H9 (cell line): Measurements from ENCODE around the gene TIAM2. TPM values are rescaled to one million over a fixed set of nuclear protein-coding genes. Genes with fewer than 3 reads are reported as not detected.

Source experiments
- DNase-seq: peaks from one replicate; pipeline ENCODE4 v3.0.0-alpha.2; 2017
- H2AFZ ChIP-seq: one replicate; pipeline ENCODE4 v1.6.1; 2013; ENCODE audit warnings: mild to moderate bottlenecking, low read length, control low read depth, moderate library complexity
- H2AK5ac ChIP-seq: 2 replicates; pipeline ENCODE4 v1.6.1; 2013; ENCODE audit warnings: low read length, control low read depth, mixed read lengths; ENCODE audit not compliant: insufficient read length
- H2BK120ac ChIP-seq: one replicate; pipeline ENCODE4 v1.6.1; 2013; ENCODE audit warnings: low read depth, mild to moderate bottlenecking, low read length, control low read depth, inconsistent platforms; ENCODE audit not compliant: poor library complexity, severe bottlenecking
- H2BK12ac ChIP-seq: 2 replicates; pipeline ENCODE4 v1.6.1; 2013; ENCODE audit warnings: low read length, control low read depth, mixed read lengths, low read depth; ENCODE audit not compliant: insufficient read length
- H2BK15ac ChIP-seq: 2 replicates; pipeline ENCODE4 v1.6.1; 2013; ENCODE audit warnings: low read depth, low read length, control low read depth
- H2BK20ac ChIP-seq: one replicate; pipeline ENCODE4 v1.6.1; 2013; ENCODE audit warnings: low read depth, mild to moderate bottlenecking, low read length, control low read depth, inconsistent platforms; ENCODE audit not compliant: poor library complexity, severe bottlenecking
- H2BK5ac ChIP-seq: 2 replicates; pipeline ENCODE4 v1.6.1; 2013; ENCODE audit warnings: low read length, control low read depth, mixed read lengths; ENCODE audit not compliant: insufficient read length
- H3K14ac ChIP-seq: 2 replicates; pipeline ENCODE4 v1.6.1; 2013; ENCODE audit warnings: low read length, control low read depth; ENCODE audit not compliant: insufficient read depth
- H3K18ac ChIP-seq: 2 replicates; pipeline ENCODE4 v1.6.1; 2013; ENCODE audit warnings: low read depth, mild to moderate bottlenecking, mixed read lengths, low read length, control low read depth; ENCODE audit not compliant: insufficient read length
- H3K23ac ChIP-seq: 2 replicates; pipeline ENCODE4 v1.6.1; 2013; ENCODE audit warnings: low read length, control low read depth, mixed read lengths, low read depth; ENCODE audit not compliant: insufficient read length
- H3K23me2 ChIP-seq: 2 replicates; pipeline ENCODE4 v1.6.1; 2013; ENCODE audit warnings: low read depth, mild to moderate bottlenecking, mixed read lengths, low read length, control low read depth; ENCODE audit not compliant: insufficient read length, poor library complexity, severe bottlenecking
- H3K27ac ChIP-seq: 2 replicates; pipeline ENCODE4 v1.5.1; 2013; ENCODE audit warnings: low read length, control low read depth, mixed read lengths, low read depth; ENCODE audit not compliant: insufficient read length
- H3K27me3 ChIP-seq: 2 replicates; pipeline ENCODE4 v1.6.1; 2013; ENCODE audit warnings: low read length, control low read depth, inconsistent platforms; ENCODE audit not compliant: insufficient read depth
- H3K4ac ChIP-seq: 2 replicates; pipeline ENCODE4 v1.6.1; 2013; ENCODE audit warnings: low read depth, mild to moderate bottlenecking, control low read depth, inconsistent platforms, low read length, moderate library complexity
- H3K4me1 ChIP-seq: 2 replicates; pipeline ENCODE4 v1.6.1; 2013; ENCODE audit warnings: low read length, control low read depth, inconsistent platforms; ENCODE audit not compliant: insufficient read depth
- H3K4me2 ChIP-seq: 2 replicates; pipeline ENCODE4 v1.6.1; 2013; ENCODE audit warnings: low read length, control low read depth, mixed read lengths; ENCODE audit not compliant: insufficient read length, insufficient read depth
- H3K56ac ChIP-seq: 2 replicates; pipeline ENCODE4 v1.6.1; 2013; ENCODE audit warnings: low read depth, mild to moderate bottlenecking, mixed read lengths, low read length, control low read depth; ENCODE audit not compliant: insufficient read length
- H3K79me1 ChIP-seq: 2 replicates; pipeline ENCODE4 v1.6.1; 2013; ENCODE audit warnings: low read depth, mild to moderate bottlenecking, moderate library complexity, low read length, control low read depth, inconsistent platforms; ENCODE audit not compliant: insufficient read depth, poor library complexity, severe bottlenecking
- H3K79me2 ChIP-seq: 2 replicates; pipeline ENCODE4 v1.6.1; 2013; ENCODE audit warnings: low read length, control low read depth, inconsistent platforms; ENCODE audit not compliant: insufficient read depth
- H3K9ac ChIP-seq: 2 replicates; pipeline ENCODE4 v1.6.1; 2013; ENCODE audit warnings: low read length, control low read depth, mixed read lengths; ENCODE audit not compliant: insufficient read length; ENCODE audit errors: extremely low read depth
- H3K9me3 ChIP-seq: one replicate; pipeline ENCODE4 v1.6.1; 2013; ENCODE audit warnings: low read depth, low read length, inconsistent platforms; ENCODE audit not compliant: control insufficient read depth
- H3T11ph ChIP-seq: one replicate; pipeline ENCODE4 v1.6.1; 2013; ENCODE audit warnings: mild to moderate bottlenecking, low read length, control low read depth, inconsistent platforms
- H4K20me1 ChIP-seq: one replicate; pipeline ENCODE4 v1.6.1; 2013; ENCODE audit not compliant: control insufficient read depth, insufficient read length, insufficient read depth
- H4K5ac ChIP-seq: 2 replicates; pipeline ENCODE4 v1.6.1; 2013; ENCODE audit warnings: low read depth, mild to moderate bottlenecking, mixed read lengths, low read length, control low read depth; ENCODE audit not compliant: insufficient read length
- H4K8ac ChIP-seq: replicated peaks from 2 replicates; pipeline ENCODE4 v1.6.1; 2013; ENCODE audit warnings: low read length, control low read depth, mixed read lengths, low read depth; ENCODE audit not compliant: insufficient read length
- H4K91ac ChIP-seq: 2 replicates; pipeline ENCODE4 v1.6.1; 2013; ENCODE audit warnings: low read depth, mild to moderate bottlenecking, moderate library complexity, mixed read lengths, low read length, control low read depth; ENCODE audit not compliant: insufficient read length
- H3K27ac Mint-ChIP-seq, 3 experiments: 2 replicates in 2 of 3; 3 replicates in 1 of 3; pipeline ENCODE4 v1.8.0; 2020 to 2021; ENCODE audit warnings: mixed read lengths in 3 of 3, mild to moderate bottlenecking in 1 of 3, moderate library complexity in 1 of 3
- H3K27me3 Mint-ChIP-seq: 2 replicates; pipeline ENCODE4 v1.8.0; 2021; ENCODE audit warnings: low read depth, mild to moderate bottlenecking, moderate library complexity, mixed read lengths
- H3K36me3 Mint-ChIP-seq, 3 experiments: 2 replicates in 2 of 3; 3 replicates in 1 of 3; pipeline ENCODE4 v1.8.0; 2020 to 2021; ENCODE audit warnings: low read depth in 3 of 3, mixed read lengths in 3 of 3; ENCODE audit not compliant: insufficient read depth in 1 of 3
- H3K4me1 Mint-ChIP-seq, 2 experiments: 2 replicates each; pipeline ENCODE4 v1.8.0; 2020; ENCODE audit warnings: mixed read lengths in 2 of 2
- H3K4me3 Mint-ChIP-seq, 2 experiments: 2 replicates in 1 of 2; 3 replicates in 1 of 2; pipeline ENCODE4 v1.8.0; 2020 to 2021; ENCODE audit warnings: mild to moderate bottlenecking in 2 of 2, mixed read lengths in 2 of 2, moderate library complexity in 1 of 2
- H3K9me3 Mint-ChIP-seq, 2 experiments: 2 replicates in 1 of 2; 3 replicates in 1 of 2; pipeline ENCODE4 v1.8.0; 2020; ENCODE audit warnings: mild to moderate bottlenecking in 2 of 2, mixed read lengths in 2 of 2, moderate library complexity in 1 of 2
- WGBS: extraction: QIAGEN DNeasy Blood & Tissue Kit; methylation state at CpG from one replicate; pipeline ENCODE4 v1.1.7; 2013; ENCODE audit warnings: missing lambda C conversion rate, low lambda C conversion rate, mixed read lengths; ENCODE audit not compliant: insufficient read length; ENCODE audit errors: extremely low coverage; 5-methylcytosine and 5-hydroxymethylcytosine counted together
- total RNA-seq: library from RNA; stranded (reverse); gene quantifications from 2 replicates; pipeline ENCODE4 v1.2.1, GENCODE V29; 2021
- TF ChIP-seq, protein P1 (sequence below): fragments of 200-600 bp; sonication (generic); conservative IDR thresholded peaks from 3 replicates; pipeline ENCODE4 v1.8.0; 2021; ENCODE audit warnings: antibody characterized with exemption, mild to moderate bottlenecking

The TIAM2 gene
- total RNA-seq, 1 experiment from 2014 or later, result 6.3 TPM

DNA sequence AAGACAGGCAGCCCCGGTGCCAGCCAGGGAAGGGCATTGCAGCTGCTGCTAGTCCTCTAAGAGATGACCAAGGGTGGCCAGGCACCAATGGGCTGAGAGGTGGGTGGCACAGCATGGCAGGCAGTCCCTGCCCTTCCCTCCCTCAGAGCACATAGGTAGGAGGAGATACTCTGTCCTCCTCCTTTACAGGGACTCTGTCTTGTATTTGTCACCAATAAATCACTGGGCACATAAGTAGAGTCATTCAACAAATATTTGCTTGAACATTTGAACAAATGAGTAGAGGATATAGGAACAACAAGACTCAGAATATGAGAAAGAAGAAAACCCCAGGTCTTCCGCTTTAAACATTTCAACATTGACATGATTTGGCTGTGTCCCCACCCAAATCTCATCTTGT is 199.3 kb downstream of the TIAM2 start:
- no peak overlapping the region for H3K4me2 ChIP-seq
- H3K4me1 ChIP-seq, result no peaks in the 10 kb centered on the region
- no peak overlapping the region for H3K4ac ChIP-seq
- no peak overlapping the region for H3K56ac ChIP-seq
- H3K9me3 ChIP-seq, result no peaks in the 10 kb centered on the region
- WGBS, result no CpG with 5 or more reads among the region's 2 CpGs
- H2AK5ac ChIP-seq, result no peak overlapping the region
- H3K23me2 ChIP-seq, result no peaks in the 10 kb centered on the region
- H2BK15ac ChIP-seq, result no peak overlapping the region
- no peak overlapping the region for H3K18ac ChIP-seq
- no peaks in the 10 kb centered on the region for H3K27me3 ChIP-seq
- Mint-ChIP-seq H3K9me3 (no peaks in the 10 kb centered on the region; a peak in 1 of 5 replicates), H3K36me3 (peaks cover 4 to 14% (median 5%) of the 10 kb centered on the region in 3 experiments; a peak in 4 of 7 replicates), H3K4me1 (peaks cover 0 to 8% of the 10 kb centered on the region in 2 experiments), H3K27ac (no peak overlapping the region; a peak in 1 of 7 replicates), H3K27me3 (no peaks in the 10 kb centered on the region), H3K4me3 (no peak overlapping the region)
- no peak overlapping the region for H3K9ac ChIP-seq
- H2BK120ac ChIP-seq, result no peak overlapping the region
- H4K5ac ChIP-seq, result no peak overlapping the region
- H3K79me1 ChIP-seq, result no peaks in the 10 kb centered on the region
- H2BK5ac ChIP-seq, result no peak overlapping the region
- H4K20me1 ChIP-seq, result no peaks in the 10 kb centered on the region
- H4K91ac ChIP-seq, result no peak overlapping the region
- no peak overlapping the region for H2BK12ac ChIP-seq
- H2AFZ ChIP-seq, result no peak overlapping the region
- H3K27ac ChIP-seq, result no peak overlapping the region
- no peaks in the 10 kb centered on the region for H3K79me2 ChIP-seq
- H3K23ac ChIP-seq, result no peak overlapping the region
- no peak overlapping the region for H3K14ac ChIP-seq
- TF ChIP-seq, protein P1, sequence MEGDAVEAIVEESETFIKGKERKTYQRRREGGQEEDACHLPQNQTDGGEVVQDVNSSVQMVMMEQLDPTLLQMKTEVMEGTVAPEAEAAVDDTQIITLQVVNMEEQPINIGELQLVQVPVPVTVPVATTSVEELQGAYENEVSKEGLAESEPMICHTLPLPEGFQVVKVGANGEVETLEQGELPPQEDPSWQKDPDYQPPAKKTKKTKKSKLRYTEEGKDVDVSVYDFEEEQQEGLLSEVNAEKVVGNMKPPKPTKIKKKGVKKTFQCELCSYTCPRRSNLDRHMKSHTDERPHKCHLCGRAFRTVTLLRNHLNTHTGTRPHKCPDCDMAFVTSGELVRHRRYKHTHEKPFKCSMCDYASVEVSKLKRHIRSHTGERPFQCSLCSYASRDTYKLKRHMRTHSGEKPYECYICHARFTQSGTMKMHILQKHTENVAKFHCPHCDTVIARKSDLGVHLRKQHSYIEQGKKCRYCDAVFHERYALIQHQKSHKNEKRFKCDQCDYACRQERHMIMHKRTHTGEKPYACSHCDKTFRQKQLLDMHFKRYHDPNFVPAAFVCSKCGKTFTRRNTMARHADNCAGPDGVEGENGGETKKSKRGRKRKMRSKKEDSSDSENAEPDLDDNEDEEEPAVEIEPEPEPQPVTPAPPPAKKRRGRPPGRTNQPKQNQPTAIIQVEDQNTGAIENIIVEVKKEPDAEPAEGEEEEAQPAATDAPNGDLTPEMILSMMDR, result no peak
- no peak overlapping the region for H2BK20ac ChIP-seq
- no peak overlapping the region for H3T11ph ChIP-seq
- DNase-seq, result no peak
- no peak overlapping the region for H4K8ac ChIP-seq
